ENCODE results near the gene IVD.

The IVD gene

DNA sequence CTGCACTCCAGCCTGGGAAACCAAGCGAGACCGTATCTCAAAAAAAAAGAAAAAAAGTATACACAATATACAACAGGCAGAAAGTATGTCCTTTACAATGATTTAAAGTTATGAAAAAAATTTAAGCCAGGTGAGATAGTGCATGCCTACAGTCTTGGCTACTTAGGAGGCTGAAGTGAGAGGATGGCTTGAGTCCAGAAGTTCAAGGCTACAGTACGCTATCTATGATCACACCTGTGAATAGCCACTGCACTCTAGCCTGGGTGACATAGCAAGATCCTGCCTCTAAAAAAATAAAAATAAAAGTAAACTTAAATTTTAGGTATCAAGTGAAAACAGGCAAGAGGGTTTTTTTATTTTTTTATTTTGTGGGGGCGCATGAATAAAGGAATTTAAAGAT is 26.2 kb upstream of the IVD start:
- no peak for DNase-seq

DNA sequence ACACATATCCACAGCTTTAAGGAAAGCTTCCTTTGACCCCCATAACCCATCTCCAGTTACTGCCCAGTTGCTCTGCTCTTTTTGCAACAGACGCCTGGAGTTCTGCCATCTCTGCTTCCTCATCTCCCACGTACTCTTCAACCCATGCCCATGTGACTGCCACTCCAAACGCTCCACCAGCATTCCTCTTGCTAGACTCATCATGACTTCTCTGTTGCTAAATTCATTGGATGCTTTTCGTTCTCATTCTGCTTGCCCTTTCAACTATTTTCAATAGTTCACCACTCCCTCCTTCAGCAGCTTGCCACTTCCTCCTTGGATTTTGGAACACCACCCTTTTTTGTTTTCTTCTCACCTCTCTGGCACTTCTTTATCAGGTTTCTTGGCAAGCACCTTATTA is 25.7 kb upstream of the IVD start:
- DNase-seq = no peak

DNA sequence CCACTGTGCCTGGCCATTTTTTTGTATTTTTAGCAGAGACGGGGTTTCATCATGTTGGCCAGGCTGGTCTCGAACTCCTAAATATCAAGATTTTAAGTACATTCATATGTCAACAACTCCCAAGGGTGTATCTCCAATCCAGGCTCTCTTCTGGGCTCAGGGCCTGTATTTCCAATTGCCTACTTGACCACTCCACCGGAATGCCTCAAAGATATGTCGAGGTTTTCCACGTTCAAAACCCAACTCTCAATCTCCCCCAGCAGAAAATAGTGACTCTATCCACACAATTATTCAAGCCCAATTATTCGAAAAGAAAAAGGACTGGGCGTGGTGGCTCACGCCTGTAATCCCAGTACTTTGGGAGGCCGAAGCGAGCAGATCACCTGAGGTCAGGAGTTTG is 25.0 kb upstream of the IVD start:
- no peak for DNase-seq

DNA sequence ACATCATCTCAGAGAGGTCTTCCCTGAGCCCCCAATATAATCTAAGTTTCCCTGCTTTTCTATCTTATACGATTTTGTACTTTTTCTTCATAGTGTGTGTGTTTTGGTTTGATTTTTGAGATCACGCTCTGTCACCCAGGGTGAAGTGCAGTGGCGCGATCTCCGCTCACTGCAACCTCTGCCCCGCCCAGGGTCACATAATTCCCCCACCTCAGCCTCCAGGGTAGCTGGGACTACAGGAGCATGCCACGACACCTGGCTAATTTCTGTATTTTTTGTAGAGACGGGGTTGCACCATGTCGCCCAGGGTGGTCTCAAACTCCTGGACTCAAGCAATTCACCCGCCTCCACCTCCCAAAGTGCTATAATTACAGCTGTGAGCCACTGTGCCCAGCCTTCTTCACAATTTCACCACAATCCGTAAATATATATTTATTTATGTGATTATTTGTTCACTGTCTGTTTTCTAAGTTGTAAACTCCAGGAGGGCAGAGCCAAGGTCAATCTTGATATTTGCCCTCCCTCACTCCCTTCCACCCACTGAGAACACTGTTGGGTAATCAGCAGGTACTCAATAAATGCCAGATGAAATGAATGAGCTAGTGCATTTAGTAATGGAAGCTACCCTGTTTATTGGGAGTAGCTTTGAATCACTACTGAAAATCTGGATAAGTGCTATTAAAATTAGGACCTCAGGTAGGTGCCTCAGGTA is 23.6 kb upstream of the IVD start:
- DNase-seq = no peak

DNA sequence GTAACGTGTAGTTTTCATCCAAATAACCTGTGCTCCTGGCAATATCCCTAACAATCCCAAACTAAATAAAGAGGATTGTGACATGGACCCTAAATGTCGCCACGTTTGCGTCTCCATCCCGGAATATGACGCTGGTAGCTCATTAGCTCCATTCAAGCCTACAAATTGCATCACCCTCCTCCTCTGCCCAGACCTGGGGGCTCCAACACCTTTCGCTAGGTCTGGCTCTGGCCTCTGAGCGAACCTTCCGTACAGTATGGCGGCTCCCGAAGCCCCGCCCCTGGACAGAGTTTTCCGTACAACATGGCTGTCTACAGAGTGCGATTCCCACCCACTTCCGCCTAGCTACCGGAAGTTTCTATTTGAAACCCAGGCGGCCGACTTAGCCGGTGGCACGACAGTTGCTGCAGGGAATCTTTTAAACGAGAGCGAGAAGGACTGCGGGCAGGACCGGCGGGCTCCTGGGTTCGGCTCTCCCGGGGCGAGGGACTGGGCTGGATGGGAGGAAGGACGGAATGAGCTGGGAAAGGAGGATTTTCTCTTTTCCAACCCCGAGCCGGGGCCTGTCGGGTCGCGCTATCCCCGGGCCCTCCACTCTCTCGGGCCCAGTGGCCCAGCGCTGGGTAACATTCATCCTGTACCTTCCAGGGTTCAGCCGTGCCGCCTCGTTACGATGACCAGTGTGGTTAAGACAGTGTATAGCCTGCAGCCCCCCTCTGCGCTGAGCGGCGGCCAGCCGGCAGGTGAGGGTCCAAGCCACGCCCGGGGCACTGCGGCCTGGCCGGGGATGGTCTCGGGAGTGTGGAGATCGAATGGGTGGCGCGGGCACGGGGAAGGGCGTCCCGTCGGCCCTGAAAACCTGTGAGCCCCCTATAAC is 22.8 kb upstream of the IVD start, which contains the start of gene KNSTRN:
KNSTRN (plus strand) TSS at position 142 of the 877 bp plus-strand sequence; CDS start at position 257, 115 bp downstream.
- peak; percentile 89 for DNase-seq

DNA sequence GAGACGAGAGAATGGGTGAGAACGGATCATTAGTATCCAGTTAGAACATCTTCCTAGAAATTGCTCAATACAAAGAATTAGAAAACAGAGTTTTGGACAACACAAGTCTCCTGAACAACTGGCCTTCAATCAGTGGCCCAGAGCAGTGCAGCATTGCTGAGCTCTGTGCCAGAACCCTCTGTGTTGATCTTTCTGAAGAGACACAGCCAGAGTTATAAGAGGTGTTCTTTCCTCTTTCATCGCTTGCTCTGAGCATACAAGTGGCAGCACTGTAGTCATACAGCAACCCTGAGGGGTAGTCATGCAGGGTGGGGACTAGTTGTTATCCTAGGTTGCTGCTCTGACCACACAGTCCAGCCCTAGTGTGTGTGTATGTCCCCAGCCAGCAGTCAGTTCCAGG is 19.1 kb upstream of the IVD start:
- DNase-seq = no peak

DNA sequence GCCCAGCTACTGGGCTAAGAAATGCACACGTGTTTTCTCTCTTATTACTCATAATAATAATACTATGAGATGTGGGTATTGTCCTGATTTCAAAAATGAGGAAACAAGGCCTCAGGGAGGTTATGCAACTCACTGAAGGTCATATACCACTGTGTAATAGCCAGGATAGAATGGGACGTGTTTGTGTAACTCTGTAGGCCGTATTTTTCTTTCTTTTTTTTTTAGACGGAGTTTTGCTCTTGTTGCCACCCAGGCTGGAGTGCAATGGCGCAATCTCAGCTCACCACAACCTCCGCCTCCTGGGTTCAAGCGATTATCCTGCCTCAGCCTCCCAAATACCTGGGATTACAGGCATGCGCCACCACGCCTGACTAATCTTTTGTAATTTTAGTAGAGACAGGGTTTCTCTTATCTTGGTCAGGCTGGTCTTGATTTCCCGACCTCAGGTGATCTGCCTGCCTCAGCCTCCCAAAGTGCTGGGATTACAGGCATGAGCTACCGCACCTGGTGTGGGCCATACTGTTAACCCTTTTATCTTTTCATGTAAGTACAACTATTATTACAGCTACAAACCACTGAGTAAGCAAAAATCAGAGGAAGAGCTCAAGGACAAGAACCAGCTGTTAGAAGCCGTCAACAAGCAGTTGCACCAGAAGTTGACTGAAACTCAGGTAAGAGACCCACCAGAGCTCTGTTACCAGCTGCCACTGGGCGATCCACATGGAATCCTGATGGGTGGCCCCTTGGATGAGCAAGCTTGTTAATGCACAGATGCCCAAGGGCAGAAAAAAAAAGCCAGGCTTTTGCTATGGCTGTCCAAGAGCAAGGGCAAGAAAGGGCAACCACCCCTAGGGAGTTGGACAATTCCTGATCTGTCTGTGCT is 16.4 kb upstream of the IVD start:
- DNase-seq = no peak

DNA sequence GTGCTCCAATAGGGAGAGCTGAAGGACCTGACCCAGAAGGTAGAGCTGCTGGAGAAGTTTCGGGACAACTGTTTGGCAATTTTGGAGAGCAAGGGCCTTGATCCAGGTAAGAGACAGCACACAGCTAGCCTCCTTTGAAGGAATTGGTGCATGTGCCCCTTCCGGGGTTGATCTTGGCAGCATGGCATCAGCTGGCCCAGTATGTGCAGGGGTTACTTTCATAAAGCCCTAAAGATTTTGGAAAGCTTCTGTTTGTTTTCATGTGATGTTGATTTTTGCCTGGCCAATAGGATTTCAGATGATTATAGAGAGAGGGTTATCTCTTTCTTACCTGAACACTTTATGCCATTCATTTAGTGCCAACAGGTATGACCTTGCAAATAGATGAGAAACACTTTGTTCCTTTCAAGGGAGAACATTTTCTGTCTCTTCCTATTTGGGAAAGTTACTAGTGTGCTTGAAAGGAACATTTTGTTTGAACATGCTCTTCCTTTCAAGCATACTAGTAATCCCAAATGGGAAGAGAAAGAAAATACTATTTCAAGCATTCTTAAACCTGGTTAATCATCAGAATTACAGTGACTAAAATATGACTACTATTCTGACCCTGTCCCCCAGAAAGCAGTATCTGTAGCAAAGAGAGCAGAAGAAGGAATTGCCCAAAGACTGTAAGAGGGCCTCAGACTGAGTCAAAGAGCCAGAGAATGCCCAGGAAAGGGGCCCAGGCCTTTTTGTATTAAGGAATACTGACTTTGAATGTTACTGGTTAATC is 15.6 kb upstream of the IVD start:
- no peak for DNase-seq

DNA sequence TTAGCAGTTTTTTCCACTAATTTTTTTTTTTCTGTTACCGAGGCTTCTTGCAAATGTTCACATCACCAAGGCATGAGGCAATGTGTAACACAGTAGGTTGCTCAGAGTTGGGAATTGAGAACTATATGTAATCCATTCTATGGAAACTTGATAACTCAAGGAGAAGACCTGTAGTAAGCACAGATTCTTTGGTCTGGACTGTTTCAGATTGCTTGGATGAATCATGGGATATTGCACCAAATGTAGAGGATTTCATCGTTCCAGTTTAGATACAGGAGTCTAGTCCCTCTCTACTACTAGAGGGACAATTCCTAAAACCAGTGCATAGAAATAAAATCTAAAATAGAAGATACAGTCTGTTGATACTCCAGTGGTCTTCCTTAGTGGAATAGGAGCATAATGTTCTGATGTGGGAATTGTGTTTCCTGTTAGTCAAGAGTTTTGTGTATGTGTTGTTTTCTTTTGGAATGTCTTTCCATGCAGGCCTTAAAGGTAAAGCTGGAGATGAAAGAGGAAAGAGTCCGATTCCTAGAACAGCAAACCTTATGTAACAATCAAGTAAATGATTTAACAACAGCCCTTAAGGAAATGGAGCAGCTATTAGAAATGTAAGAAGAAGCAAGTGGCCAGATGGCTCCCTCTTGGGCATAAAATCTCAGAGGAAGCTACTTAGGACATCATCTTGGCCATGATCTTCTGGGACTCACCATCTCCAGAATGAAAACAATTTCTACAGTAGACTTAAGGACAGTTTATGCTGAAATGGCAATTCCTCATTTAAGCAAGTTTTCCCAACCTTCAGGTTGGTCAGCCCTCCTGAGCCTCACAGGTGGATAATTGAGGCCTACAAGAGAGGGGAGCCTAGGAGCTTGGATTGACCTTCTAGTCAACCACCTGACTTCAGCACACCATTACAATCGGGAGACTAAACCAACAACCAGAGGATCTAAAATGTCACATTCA is 12.3 kb upstream of the IVD start:
- no peak for DNase-seq

DNA sequence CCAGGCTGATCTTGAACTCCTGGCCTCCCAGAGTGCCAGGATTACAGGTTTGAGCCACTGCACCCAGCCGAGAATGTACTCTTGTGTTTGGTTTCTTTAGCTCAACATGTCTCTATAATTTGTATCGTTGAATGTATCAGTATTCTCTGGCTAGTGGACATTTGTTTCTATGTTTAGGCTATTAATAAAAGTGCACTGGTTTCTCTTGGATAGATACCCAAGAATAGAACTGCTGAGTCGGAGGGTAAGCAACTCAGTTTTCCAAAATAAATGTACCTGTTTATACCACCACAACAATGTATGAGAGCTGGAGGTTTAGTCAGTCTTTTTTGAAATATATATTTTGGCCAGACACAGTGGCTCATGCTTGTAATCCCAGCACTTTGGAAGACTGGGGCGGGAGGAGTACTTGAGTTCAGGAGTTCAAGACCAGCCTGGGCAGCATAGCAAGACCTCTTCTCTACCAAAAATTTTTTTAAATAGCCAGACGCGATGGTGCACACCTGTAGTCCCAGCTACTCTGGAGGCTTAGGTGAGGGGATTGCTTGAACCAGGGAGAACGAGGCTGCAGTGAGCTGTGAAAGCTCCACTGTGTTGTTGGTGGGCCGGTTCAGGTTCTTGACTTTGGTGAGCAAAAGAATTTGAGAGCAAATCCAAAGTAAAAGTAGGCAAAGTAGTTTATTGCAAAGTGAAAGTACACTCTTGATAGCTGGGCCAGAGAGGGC is 7.7 kb upstream of the IVD start:
- DNase-seq = no peak

DNA sequence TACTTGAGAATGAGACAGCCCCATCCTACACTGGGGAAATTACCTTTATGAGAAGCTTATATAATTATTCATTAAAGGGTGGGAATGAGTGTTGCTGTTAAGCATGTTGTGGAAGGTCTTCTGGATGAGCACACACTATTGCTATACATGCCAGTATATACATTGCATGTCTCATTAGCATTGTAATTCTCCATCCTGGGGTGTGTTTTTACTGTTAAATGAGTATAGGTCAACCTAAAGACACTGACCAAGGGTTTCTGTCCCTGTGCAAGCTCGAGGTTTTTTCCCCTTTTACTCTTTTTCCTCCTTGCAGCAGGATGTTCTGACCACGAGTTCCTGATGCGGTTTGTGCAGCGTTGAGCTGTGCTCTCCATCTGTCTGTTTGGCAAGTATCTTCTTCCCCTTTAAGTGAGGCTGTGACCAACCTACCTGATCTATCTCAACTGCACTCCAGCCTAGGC is 7.2 kb upstream of the IVD start:
- DNase-seq = no peak

DNA sequence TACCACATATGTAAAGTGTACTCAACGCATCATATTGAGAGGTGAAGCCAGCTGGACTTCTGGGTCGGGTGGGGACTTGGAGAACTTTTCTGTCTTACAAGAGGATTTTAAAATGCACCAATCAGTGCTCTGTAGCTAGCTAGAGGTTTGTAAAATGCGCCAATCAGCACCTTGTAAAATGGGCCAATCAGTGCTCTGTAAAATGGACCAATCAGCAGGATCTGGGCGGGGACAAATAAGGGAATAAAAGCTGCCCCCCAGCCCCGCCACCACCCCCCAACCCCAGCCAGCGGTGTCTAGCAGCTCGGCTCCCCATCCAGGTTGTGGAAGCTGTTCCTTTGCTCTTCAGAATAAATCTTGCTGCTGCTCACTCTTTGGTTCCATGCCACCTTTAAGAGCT is 6.2 kb upstream of the IVD start:
- DNase-seq = no peak

DNA sequence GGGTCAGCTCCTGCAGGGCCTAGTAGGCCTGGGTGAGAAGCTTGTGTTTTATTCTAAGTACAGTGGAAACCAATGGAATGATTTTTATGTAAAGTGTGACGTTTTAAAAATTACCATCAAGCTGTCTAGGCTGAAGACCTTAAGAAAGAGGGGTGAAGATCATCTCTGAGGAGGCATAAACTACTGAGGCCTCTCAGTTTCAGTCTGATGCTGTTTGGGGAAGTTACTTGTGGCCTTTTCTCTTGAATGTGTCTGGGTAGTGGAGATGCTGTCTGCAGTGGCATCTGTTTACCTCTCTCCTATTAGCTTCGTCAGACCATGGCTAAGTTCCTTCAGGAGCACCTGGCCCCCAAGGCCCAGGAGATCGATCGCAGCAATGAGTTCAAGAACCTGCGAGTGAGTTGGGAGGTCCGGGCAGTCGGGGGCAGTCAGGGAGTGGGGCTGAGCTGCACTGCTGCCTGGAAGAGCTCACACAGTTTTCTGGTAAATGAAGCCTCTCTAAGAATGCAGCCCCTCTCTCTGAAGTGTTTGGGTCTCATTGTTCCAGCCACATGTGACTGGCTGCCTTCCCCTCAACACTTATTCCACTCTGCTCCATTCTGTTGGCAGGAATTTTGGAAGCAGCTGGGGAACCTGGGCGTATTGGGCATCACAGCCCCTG is 1.9 kb downstream of the IVD start:
- no peak for DNase-seq

DNA sequence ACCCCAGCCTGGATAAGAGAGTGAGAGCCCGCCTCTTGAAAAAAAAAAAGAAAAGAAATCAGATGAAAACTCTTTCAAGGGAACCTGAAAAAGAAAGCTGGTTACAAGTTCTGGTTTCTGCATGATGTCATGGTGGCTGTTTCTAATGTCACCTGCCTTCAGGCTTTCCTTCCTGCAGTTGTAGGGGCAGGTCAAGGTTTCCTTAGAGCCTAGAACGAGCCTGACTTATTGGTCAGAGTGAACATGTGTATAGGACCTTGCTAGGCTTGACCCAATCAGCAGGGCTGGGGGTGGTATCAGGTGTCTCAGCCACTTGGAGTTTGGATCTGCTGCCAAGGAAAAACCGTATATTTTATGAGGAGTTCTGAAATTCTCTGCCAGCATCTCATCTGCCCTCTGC is 3.8 kb downstream of the IVD start:
- DNase-seq = no peak

DNA sequence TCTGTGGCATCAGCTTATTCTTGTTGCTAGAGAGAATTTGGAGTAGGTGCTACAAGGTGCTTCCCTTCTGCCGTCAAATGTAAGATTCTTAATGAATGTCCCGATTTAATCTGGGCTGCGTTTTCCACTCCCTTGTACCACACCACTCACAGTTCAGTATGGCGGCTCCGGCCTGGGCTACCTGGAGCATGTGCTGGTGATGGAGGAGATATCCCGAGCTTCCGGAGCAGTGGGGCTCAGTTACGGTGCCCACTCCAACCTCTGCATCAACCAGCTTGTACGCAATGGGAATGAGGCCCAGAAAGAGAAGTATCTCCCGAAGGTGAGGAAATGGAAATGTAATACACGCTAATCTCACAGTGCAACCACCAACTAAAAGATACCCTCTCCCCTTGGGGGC is 4.9 kb downstream of the IVD start:
- DNase-seq = no peak

DNA sequence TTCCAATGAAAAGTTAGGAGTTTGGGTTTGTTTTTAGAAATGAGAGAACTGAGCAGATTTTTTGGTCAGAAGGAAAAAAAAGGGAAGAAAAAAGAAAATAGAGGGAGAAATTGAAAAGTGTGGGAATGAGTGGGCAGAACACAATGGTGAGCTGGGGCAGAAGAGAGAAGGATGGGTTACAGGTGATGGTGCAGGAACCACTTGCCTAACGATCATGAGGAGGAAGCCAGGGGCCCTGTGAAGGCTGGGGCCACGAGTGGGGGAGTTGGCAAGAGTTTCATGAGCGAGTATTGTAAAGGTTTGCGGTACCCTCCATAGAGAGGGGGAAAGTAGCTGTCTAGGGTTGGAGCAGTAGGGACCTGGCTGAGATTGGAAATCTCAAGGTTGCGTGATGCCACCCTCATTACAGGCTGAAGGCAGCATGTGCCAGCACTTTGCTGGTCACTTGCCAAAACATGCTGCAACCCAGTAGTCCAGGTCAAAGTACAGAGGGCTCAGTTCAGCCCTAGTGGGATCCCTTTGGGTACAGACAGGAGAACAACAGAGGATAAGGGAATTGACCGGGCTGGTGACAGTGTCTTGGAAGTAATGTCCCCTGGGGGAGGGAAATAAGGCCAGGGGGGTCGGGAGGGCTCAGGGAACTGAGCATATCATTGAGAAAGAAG is 6.6 kb downstream of the IVD start:
- no peak for DNase-seq

DNA sequence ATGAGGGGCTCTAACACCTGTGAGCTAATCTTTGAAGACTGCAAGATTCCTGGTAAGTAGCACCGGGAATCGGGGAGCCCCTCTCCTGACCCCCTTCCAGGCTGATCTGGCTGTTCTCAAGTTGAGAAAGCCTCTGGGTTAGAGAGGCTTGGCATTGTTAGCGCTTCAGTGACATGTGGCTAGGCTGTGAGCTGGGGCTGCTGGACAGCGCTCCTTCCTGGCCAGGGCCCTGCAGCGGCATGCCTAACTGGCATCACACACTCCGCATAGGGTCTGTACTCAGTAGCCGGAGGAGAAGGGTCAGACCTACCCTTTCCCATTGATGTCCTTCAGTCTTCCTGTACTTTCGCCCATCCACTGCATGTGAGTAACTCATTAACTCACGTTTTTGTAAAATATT is 7.4 kb downstream of the IVD start:
- no peak for DNase-seq

DNA sequence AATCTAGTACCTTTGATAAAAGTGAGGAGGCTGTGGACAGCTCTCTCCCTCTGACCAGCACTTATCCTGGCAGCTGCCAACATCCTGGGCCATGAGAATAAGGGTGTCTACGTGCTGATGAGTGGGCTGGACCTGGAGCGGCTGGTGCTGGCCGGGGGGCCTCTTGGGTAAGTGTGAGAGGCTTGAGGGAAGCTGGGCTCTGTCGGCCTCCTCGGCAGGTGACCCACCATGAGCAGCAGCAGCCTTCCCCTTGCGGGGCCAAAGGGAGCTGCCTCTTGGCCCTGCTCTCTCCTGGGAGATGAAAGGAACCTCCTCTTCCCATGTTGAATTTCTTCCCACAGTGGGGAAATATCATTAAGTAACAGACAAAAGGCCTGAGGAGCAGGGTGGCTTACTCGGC is 9.2 kb downstream of the IVD start:
- no peak for DNase-seq

DNA sequence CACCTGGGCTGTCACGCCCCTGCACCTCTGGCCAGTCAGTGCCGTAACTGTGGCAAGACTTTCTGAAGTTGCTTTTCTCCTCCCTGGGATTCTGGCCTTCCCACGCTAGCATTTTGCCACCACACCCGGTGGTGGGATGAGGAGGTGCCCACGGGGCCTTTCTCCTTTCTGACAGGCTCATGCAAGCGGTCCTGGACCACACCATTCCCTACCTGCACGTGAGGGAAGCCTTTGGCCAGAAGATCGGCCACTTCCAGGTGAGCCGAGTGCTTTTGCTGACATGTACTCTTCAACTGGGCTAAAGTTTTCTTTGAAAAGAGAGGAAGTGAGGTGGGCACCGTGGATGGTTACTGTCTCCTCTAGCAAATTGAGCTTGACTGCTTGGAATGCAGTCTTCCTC is 9.6 kb downstream of the IVD start:
- no peak for DNase-seq
